ENCODE results near the gene KATNBL1. TPM values are rescaled to one million over a fixed set of nuclear protein-coding genes. Genes with fewer than 3 reads are reported as not detected.

The KATNBL1 gene
- total and polyA plus RNA-seq, 2 experiments from 2014 or later, result 68.2 to 96.1 TPM

DNA sequence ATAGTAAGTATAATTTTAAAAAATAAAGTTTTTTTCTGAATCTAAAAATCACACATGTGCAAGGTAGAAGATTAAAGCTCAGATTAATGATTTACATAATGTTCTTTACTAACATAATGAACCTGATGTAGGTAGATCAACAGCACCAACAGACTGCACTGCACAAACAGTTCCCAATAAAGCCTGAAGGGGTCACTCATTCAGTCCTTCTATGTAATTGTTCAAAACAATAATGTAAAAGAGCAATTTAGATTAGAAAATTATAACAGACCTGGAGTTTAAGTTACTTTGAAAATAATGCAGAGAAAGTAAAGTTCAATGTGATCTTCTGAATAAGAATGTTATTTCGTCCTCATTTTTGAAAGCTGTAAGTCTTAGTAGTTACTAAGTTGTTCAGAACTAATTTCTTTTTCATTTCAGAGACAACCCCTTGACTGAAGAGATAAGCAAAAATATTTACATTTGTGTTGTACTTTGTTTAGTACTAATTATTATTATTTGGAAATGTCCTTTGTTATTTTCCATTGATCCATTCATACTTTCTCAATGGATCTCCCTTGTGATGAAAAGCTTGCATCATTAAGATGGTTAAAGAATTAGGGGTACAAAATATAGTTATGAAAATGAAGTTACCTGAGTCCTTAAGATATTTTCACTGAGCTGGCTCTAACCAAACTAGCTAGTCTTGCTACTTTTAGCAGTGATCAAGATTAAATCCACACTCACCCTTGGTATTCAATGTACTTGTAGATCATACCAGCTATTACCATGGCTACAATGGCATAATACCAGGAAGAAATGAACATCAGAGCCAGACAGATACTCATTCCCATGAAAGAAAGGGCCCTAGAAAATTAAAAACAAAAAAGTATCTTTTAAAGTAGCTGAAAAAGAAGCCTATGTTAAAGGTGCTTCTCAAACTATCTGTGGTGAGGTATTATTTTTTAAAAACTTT is 31.8 kb upstream of the KATNBL1 start:
- peaks cover 15% of the 10 kb centered on the region; the same call in 2 of the 3 replicates for H3K4me1 Mint-ChIP-seq
- H3K4me1 ChIP-seq (ENCODE audit: insufficient read depth), result peaks cover 10% of the 10 kb centered on the region; the same call in 1 of the 2 replicates
- ATAC-seq (peak; percentile 75), DNase-seq (ENCODE audit: low spot score) (peak; percentile 56)
- no peaks in the 10 kb centered on the region for H3K36me3 ChIP-seq (ENCODE audit: insufficient read depth)
- no peaks in the 10 kb centered on the region for H3F3A ChIP-seq (replicated peaks; ENCODE audit: low read depth)
- no peak overlapping the region for H3K4me3 ChIP-seq
- TF ChIP-seq, protein P1, sequence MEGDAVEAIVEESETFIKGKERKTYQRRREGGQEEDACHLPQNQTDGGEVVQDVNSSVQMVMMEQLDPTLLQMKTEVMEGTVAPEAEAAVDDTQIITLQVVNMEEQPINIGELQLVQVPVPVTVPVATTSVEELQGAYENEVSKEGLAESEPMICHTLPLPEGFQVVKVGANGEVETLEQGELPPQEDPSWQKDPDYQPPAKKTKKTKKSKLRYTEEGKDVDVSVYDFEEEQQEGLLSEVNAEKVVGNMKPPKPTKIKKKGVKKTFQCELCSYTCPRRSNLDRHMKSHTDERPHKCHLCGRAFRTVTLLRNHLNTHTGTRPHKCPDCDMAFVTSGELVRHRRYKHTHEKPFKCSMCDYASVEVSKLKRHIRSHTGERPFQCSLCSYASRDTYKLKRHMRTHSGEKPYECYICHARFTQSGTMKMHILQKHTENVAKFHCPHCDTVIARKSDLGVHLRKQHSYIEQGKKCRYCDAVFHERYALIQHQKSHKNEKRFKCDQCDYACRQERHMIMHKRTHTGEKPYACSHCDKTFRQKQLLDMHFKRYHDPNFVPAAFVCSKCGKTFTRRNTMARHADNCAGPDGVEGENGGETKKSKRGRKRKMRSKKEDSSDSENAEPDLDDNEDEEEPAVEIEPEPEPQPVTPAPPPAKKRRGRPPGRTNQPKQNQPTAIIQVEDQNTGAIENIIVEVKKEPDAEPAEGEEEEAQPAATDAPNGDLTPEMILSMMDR (conservative IDR thresholded peaks at IDR 0.05; ENCODE audit: low read depth in 2 of 2), result peak; percentile 58 to 81
- no peak for TF ChIP-seq STAT1 (IDR thresholded peaks at IDR 0.05; ENCODE audit: unreplicated experiment)
- H3K27ac Mint-ChIP-seq, result no peak overlapping the region
- no peaks in the 10 kb centered on the region; the same call in 2 of the 3 replicates for H3K36me3 Mint-ChIP-seq (ENCODE audit: low read depth)
- no peaks in the 10 kb centered on the region for H3K9me2 ChIP-seq (ENCODE audit: insufficient read depth)
- no peaks in the 10 kb centered on the region for H4K20me1 ChIP-seq (replicated peaks; ENCODE audit: insufficient read depth)
- H3K27me3 ChIP-seq (ENCODE audit: insufficient read depth), result no peaks in the 10 kb centered on the region
- H3K9me3 Mint-ChIP-seq, result no peaks in the 10 kb centered on the region
- H2AFZ ChIP-seq, result no peak overlapping the region
- no peak overlapping the region for H3K4me3 Mint-ChIP-seq
- H3K79me2 ChIP-seq (replicated peaks; ENCODE audit: insufficient read depth), result no peaks in the 10 kb centered on the region
- H3K4me2 ChIP-seq, result no peak overlapping the region
- H3K27me3 Mint-ChIP-seq (ENCODE audit: insufficient read depth, low read depth, poor library complexity), result peaks cover 1% of the 10 kb centered on the region
- H3K27ac ChIP-seq (ENCODE audit: low read depth), result no peak overlapping the region

DNA sequence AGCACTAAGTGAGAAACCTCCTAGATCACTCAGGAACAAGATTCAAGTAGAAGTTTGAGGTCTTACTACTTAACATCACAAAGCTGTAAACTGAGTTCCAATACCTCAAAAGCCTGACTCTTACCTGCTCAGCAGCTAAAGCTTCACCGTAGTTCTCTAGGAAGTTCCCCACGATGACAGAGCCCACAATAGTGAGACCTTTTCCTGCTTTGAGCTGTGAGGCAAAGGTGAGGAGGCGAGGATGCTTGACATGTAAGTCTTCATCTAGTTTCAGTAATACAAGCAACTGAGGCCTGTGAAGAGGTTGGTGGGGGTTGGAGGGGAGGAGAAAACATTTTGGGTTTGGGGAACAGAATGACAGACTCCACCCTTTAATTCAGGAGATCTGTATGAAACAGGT is 30.6 kb upstream of the KATNBL1 start:
- no peaks in the 10 kb centered on the region for H3K9me3 Mint-ChIP-seq
- Histone ChIP-seq H3F3A (replicated peaks; ENCODE audit: low read depth) (no peaks in the 10 kb centered on the region), H3K27me3 (ENCODE audit: insufficient read depth) (no peaks in the 10 kb centered on the region), H3K36me3 (ENCODE audit: insufficient read depth) (no peaks in the 10 kb centered on the region), H3K9me2 (ENCODE audit: insufficient read depth) (no peaks in the 10 kb centered on the region), H3K79me2 (replicated peaks; ENCODE audit: insufficient read depth) (no peaks in the 10 kb centered on the region), H2AFZ (no peak overlapping the region), H3K4me3 (no peak overlapping the region), H3K27ac (ENCODE audit: low read depth) (0 out of 2 replicates have a peak overlapping the region, but pooled peaks have one; percentile 34), H3K4me1 (ENCODE audit: insufficient read depth) (peaks cover 10% of the 10 kb centered on the region; the same call in 1 of the 2 replicates), H4K20me1 (replicated peaks; ENCODE audit: insufficient read depth) (no peaks in the 10 kb centered on the region), H3K4me2 (no peak overlapping the region)
- DNase-seq (ENCODE audit: low spot score), result no peak
- no peak for ATAC-seq
- H3K36me3 Mint-ChIP-seq (ENCODE audit: low read depth), result peaks cover 5% of the 10 kb centered on the region; the same call in 2 of the 3 replicates
- 0 out of 2 replicates have a peak overlapping the region, but pooled peaks have one; percentile 30 for H3K27ac Mint-ChIP-seq
- TF ChIP-seq EZH2 (IDR thresholded peaks at IDR 0.05; ENCODE audit: low read depth, unreplicated experiment) (no peak), REST (IDR thresholded peaks at IDR 0.05; ENCODE audit: unreplicated experiment) (no peak), EZH2phosphoT487 (IDR thresholded peaks at IDR 0.05; ENCODE audit: unreplicated experiment) (no peak), CREB1 (CRISPR knock-in tag; IDR thresholded peaks at IDR 0.05; ENCODE audit: low read depth) (no peak), ZNF331 (CRISPR knock-in tag; IDR thresholded peaks at IDR 0.05; ENCODE audit: low read depth) (no peak), STAT1 (IDR thresholded peaks at IDR 0.05; ENCODE audit: unreplicated experiment) (no peak), POLR2AphosphoS5 (IDR thresholded peaks at IDR 0.05; ENCODE audit: low read depth) (no peak)
- TF ChIP-seq, protein P1 (conservative IDR thresholded peaks at IDR 0.05; ENCODE audit: low read depth in 2 of 2), result no peak
- no peaks in the 10 kb centered on the region for H3K27me3 Mint-ChIP-seq (ENCODE audit: insufficient read depth, low read depth, poor library complexity)
- no peak overlapping the region for H3K4me3 Mint-ChIP-seq
- H3K4me1 Mint-ChIP-seq, result peaks cover 15% of the 10 kb centered on the region; the same call in 2 of the 3 replicates
